DND-41 (cell line): Measurements from ENCODE around the gene FGF12.

Experiments
- CTCF ChIP-seq: IDR thresholded peaks from 2 replicates; pipeline ENCODE4 v1.5.1; 2012; ENCODE audit warnings: borderline replicate concordance, low read length, moderate library complexity, mild to moderate bottlenecking; ENCODE audit not compliant: poor library complexity, severe bottlenecking; ENCODE audit errors: extremely low read depth
- EZH2 ChIP-seq: IDR thresholded peaks from 3 replicates; pipeline ENCODE4 v1.6.1; 2012; ENCODE audit warnings: borderline replicate concordance, low read depth, mild to moderate bottlenecking, moderate library complexity, low read length, inconsistent platforms; ENCODE audit not compliant: severe bottlenecking

- TF ChIP-seq CTCF = no peak
- TF ChIP-seq EZH2 = no peak
Observed at GRCh38 chr3:192244591-192244990, 482.8 kb downstream of the FGF12 start.
